ENCODE results near the gene CKS1B. TPM values are rescaled to one million over a fixed set of nuclear protein-coding genes. Genes with fewer than 3 reads are reported as not detected.

The CKS1B gene
- total RNA-seq, 1 experiment from 2014 or later = 259 TPM

GRCh38 chr1:154998818-154999570 lies 24.5 kb downstream of the CKS1B start:
- no peaks in the 10 kb centered on the region for H3K27me3 Mint-ChIP-seq (ENCODE audit: insufficient read depth, unreplicated experiment)

GRCh38 chr1:154999571-155000410 lies 25.3 kb downstream of the CKS1B start:
- ChIA-PET POLR2A (interaction anchor here (0.5 to 2.1 kb wide), 11 partner anchors 16 to 1129 kb away, joined by 3 to 75 read pairs (median 6); partner anchors contain the start of genes FLAD1, PBXIP1, PYGO2 and SHC1), CTCF (interaction anchor here (0.6 to 2.1 kb wide), 24 partner anchors 8 to 967 kb away, joined by 3 to 43 read pairs (median 5); partner anchors contain the start of genes ADAM15, FLAD1, PBXIP1 and PMVK)
- BruUV-seq (replicated peaks) = TSS peak; percentile 51
- Mint-ChIP-seq H3K4me3 (ENCODE audit: unreplicated experiment) (peak overlapping the region; percentile 96), H3K36me3 (ENCODE audit: insufficient read depth, unreplicated experiment) (peaks cover 37% of the 10 kb centered on the region), H3K27ac (ENCODE audit: unreplicated experiment) (peak overlapping the region; percentile 96), H3K4me1 (ENCODE audit: low read depth, unreplicated experiment) (peaks cover 26% of the 10 kb centered on the region), H3K27me3 (ENCODE audit: insufficient read depth, unreplicated experiment) (no peaks in the 10 kb centered on the region), H3K9me3 (ENCODE audit: unreplicated experiment) (no peaks in the 10 kb centered on the region)
- peaks cover 11% of the 10 kb centered on the region; the same call in 1 of the 2 replicates for H3K4me1 ChIP-seq
- no peaks in the 10 kb centered on the region for H3K9me3 ChIP-seq
- DNase-seq = peak; percentile 85 to 87
- H3K27me3 ChIP-seq (replicated peaks; ENCODE audit: control insufficient read depth, insufficient read depth, low read length) = no peaks in the 10 kb centered on the region
- peak overlapping the region; percentile 92 for H3K4me3 ChIP-seq (ENCODE audit: low read depth, low read length)
- TF ChIP-seq CTCF (IDR thresholded peaks at IDR 0.05; ENCODE audit: insufficient read depth in 1 of 2, low read depth in 1 of 2, low read length in 1 of 2, severe bottlenecking in 1 of 2, unreplicated experiment in 1 of 2) = no peak
- intact Hi-C loops (cut with micrococcal nuclease; ENCODE audit: unreplicated experiment) = loop anchor here (1.0 to 5.0 kb wide), 6 partner anchors 16 to 441 kb away; partner anchors contain the start of genes CKS1B, EFNA1, FLAD1 and PYGO2
- peaks cover 1% of the 10 kb centered on the region for H3K36me3 ChIP-seq (ENCODE audit: control insufficient read depth, insufficient read depth, low read length)

More at GRCh38 chr1:154998818-154999570, 24.5 kb downstream of the CKS1B start:
- no peaks in the 10 kb centered on the region for H3K36me3 ChIP-seq (ENCODE audit: control insufficient read depth, insufficient read depth, low read length)
- intact Hi-C loops (cut with micrococcal nuclease; ENCODE audit: unreplicated experiment) = loop anchor here (1.0 kb wide), 1 partner anchor 25 kb away; the partner anchor contains the start of gene CKS1B
- Mint-ChIP-seq H3K4me3 (ENCODE audit: unreplicated experiment) (peak overlapping the region; percentile 96), H3K9me3 (ENCODE audit: unreplicated experiment) (no peaks in the 10 kb centered on the region), H3K36me3 (ENCODE audit: insufficient read depth, unreplicated experiment) (peaks cover 34% of the 10 kb centered on the region), H3K27ac (ENCODE audit: unreplicated experiment) (peak overlapping the region; percentile 96), H3K4me1 (ENCODE audit: low read depth, unreplicated experiment) (peaks cover 26% of the 10 kb centered on the region)
- CTCF ChIA-PET = interaction anchor here (0.6 to 2.1 kb wide), 19 partner anchors 9 to 1860 kb away, joined by 3 to 43 read pairs (median 6); partner anchors contain the start of genes ADAM15, FLAD1, INSRR and PBXIP1
- no TSS peak for BruUV-seq (replicated peaks)
- H3K27me3 ChIP-seq (replicated peaks; ENCODE audit: control insufficient read depth, insufficient read depth, low read length) = no peaks in the 10 kb centered on the region
- peak; percentile 84 to 90 for TF ChIP-seq CTCF (IDR thresholded peaks at IDR 0.05; ENCODE audit: insufficient read depth in 1 of 2, low read depth in 1 of 2, low read length in 1 of 2, severe bottlenecking in 1 of 2, unreplicated experiment in 1 of 2)
- H3K4me1 ChIP-seq = 0 out of 2 replicates have a peak, but pooled peaks cover 5% of the 10 kb centered on the region
- no peaks in the 10 kb centered on the region for H3K9me3 ChIP-seq
- POLR2A ChIA-PET = interaction anchor here (0.6 to 2.1 kb wide), 8 partner anchors 16 to 137 kb away, joined by 3 to 75 read pairs (median 8); partner anchors contain the start of genes FLAD1, PBXIP1, PYGO2 and SHC1
- peak overlapping the region; percentile 92 for H3K4me3 ChIP-seq (ENCODE audit: low read depth, low read length)
- peak; percentile 84 to 86 for DNase-seq
